ENCODE data around the gene OOSP4B.
"Not testable (repeated sequence)": the region's sequence is repeated elsewhere in the genome, so short reads cannot be mapped to it uniquely, and the experiment has no call there.

The OOSP4B gene

DNA sequence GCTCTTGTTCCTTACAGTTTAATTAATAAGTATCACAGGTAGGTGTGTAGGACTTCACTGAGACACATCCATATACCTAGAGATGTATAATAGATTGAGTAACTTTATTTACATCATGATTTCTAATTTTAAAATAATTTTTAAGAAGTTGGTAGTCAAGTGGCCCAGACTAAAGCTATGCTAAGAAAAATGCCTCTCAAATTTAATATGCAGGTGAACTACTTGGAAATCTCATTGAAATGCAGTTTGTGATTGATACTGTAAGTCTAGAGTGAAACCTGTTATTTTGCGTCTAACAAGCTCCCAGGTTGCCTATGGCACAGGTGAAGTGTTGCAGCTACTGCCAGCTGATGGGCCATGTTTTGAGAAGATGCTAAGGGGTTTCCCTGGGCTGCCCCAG lies at the start of gene OOSP4B:
Gene OOSP4B (plus strand): TSS at position 301 of the 400 bp plus-strand sequence.
- no peak for DNase-seq (ENCODE audit: low read depth)

GRCh38 chr11:59967677-59968394 lies 49.1 kb upstream of the OOSP4B start:
- no peak for DNase-seq (ENCODE audit: low read depth)

DNA sequence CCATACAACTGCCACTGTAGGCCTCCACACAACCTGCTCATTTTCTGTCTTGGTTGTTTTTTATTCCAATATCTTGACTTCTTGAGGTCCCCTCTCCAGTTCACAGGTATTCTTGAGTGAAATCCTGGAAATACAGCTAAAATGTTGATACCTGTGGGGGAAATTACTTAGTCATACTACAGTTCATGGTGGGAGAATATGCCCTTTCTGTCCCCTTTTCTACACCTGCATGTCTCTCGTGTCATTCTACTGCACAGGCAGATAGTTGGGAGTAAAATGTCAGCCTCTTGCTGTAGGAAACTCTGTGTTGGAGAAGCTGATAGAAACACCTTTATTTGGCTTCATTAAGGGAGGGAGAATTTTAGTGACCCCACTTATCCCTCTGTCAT lies 48.6 kb upstream of the OOSP4B start:
- no peak for DNase-seq (ENCODE audit: low read depth)

DNA sequence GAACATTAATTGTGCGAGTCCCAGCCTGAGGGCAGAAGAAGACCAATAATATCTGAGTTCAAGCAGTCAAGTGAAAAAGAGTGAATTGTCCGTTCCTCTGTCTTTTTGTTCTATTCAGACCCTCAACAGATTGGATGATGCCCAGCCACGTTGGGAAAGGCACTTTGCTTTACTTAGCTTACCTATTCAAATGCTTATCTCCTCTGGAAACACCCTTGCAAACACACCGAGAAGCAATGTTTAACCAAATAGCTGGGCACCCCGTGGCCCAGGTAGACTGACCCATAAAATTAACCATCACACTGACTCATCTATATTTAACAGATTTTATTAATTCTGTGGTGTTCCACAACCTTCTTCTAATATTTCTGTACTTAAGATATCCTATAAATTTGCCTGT lies 43.9 kb upstream of the OOSP4B start:
- no peak for DNase-seq (ENCODE audit: low read depth)

- DNase-seq (ENCODE audit: low read depth): no peak
These were observed 35.7 kb upstream of the OOSP4B start for GRCh38 chr11:59981106-59981770.

- DNase-seq (ENCODE audit: low read depth): not testable (repeated sequence)
These were observed 34.9 kb upstream of the OOSP4B start for GRCh38 chr11:59982037-59982436.

- no peak for DNase-seq (ENCODE audit: low read depth)
These were observed 33.8 kb upstream of the OOSP4B start for GRCh38 chr11:59983212-59983611.

GRCh38 chr11:59984368-59984767 lies 32.6 kb upstream of the OOSP4B start:
- DNase-seq (ENCODE audit: low read depth): no peak

GRCh38 chr11:59990421-59990820 lies 26.6 kb upstream of the OOSP4B start:
- DNase-seq (ENCODE audit: low read depth): no peak

GRCh38 chr11:59992425-59992824 lies 24.6 kb upstream of the OOSP4B start:
- no peak for DNase-seq (ENCODE audit: low read depth)

DNA sequence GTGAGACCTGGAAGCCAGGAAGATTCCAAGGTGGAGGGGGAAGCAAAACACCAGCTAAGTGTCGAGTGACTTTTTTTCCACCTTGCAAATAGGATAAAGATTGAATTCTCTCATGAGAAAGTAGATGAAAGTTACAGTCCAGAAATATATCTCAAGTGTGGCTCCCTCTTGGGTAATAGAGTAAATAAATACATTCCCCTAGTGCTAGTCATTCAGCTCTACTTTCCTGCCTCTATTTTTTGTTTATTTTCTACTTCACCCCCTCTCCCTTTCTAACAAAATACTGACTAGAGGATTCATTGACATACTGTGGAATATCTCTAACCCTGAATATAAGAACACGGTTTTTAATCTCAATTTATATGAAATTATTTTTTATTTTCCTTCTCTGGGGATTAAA lies 19.2 kb upstream of the OOSP4B start:
- DNase-seq (ENCODE audit: low read depth): no peak

GRCh38 chr11:59999691-60000090 lies 17.3 kb upstream of the OOSP4B start:
- DNase-seq (ENCODE audit: low read depth): no peak

DNA sequence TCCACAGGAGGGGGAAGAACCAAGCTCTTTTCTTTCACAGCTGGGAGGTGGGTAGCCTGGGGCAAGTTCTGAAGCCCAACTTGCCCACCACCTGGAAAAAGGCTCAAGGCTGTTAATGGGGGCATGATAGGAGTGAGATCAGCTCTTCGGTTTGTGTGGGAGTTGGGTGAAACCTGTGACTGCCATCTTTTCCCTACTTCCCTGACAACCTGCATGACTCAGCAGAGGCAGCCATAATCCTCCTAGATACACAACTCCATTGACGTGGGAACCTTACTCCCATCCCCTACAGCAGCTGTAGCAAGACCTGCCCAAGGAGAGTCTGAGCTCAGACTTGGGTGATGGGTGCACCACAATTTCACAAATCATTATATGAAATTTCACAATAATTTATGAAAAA lies 13.3 kb upstream of the OOSP4B start:
- no peak for DNase-seq (ENCODE audit: low read depth)

- DNase-seq (ENCODE audit: low read depth): no peak
These were observed 11.6 kb upstream of the OOSP4B start for GRCh38 chr11:60005360-60005759.

GRCh38 chr11:60018058-60018457 lies 1.1 kb downstream of the OOSP4B start:
- no peak for DNase-seq (ENCODE audit: low read depth)

DNA sequence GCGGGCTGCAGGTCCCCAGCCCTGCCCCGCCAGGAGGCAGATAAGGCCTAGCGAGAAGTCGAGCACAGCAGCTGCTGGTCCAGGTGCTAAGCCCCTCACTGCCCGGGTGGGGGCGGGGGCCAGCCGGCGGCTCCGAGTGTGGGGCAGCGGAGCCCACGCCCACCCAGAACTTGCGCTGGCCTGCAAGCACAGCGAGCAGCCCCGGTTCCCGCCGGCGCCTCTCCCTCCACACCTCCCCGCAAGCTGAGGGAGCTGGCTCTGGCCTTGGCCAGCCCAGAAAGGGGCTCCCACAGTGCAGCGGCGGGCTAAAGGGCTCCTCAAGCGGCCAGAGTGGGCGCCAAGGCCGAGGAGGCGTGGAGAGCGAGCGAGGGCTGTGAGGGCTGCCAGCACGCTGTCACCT lies 3.4 kb downstream of the OOSP4B start:
- DNase-seq (ENCODE audit: low read depth): not testable (repeated sequence)

DNA sequence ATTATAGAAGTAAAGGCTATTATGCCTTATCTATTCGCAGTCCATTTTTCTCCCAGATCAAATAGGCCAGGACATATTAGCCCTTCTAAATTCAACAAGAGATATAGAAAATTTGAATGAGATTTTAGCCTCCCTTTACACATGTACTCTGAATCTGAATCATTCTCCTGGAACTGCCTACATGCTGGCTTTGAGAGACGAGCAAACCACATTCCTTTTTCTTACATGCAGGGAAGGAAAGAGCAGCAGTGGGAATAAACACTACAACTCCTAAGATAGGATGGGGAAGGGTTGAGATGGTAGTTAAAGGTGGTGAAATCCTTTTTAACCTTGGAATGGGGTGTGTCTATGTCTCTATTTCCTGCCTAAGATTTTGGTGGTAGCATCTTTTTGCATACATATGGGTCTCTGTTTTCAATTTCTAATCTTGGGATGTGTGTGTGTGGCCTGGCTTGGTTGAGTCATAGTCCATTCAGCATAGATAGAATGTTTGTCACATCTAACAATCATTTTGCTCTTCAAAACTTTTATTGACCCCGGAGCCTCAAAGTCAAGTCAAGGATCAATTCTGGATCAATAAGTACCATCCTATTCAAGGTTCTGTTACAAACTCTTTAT lies 12.1 kb downstream of the OOSP4B start:
- no peak for DNase-seq (ENCODE audit: low read depth)

- DNase-seq (ENCODE audit: low read depth): no peak
These were observed 23.1 kb downstream of the OOSP4B start, which contains the start of gene OOSP2 for GRCh38 chr11:60040109-60040508. OOSP2 (plus strand) TSS chr11:60040409; CDS start chr11:60040460, 51 bp downstream.

- DNase-seq (ENCODE audit: low read depth): not testable (repeated sequence)
These were observed 33.4 kb downstream of the OOSP4B start for GRCh38 chr11:60050422-60050821.

DNA sequence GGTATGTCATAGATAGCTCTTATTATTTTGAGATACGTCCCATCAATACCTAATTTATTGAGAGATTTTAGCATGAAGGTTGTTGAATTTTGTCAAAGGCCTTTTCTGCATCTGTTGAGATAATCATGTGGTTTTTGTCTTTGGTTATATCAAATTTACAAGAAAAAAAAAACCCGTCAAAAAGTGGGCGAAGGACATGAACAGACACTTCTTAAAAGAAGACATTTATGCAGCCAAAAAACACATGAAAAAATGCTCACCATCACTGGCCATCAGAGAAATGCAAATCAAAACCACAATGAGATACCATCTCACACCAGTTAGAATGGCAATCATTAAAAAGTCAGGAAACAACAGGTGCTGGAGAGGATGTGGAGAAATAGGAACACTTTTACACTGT lies 33.9 kb downstream of the OOSP4B start:
- not testable (repeated sequence) for DNase-seq (ENCODE audit: low read depth)

DNA sequence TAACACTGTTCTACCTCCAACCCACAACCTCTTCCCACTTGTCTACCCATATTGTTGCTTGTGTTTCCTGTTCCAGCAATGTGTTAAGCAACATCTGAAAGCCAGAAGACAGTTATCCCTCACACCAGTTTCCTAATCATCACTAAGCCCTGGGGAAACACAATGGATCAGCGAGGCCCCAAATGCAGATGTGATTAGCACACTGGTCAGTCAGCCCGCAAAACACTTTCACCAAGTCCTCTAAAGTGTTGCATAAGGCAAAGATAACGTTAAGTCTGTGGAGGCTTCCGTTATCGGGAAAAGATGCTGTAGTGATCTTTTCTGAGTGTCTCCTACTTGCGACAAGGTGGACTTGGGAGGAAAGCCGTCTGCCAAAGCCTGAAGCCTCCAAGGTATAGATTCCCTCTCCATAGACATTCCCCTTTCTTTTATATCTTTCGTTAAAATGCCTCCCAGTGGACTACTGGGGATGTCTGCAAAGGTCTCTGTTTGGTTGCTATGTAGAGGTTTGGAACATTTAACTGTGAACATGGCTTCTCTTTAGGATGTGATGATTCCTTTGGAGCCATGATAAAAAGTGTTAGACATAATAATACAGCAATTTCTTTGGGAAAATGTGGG lies 39.5 kb downstream of the OOSP4B start, which contains the start of gene MS4A3:
Gene MS4A3 (plus strand): TSS at position 317 of the 621 bp plus-strand sequence. CDS start 4,496 bp downstream, outside the sequence.
- DNase-seq (ENCODE audit: low read depth): no peak

DNA sequence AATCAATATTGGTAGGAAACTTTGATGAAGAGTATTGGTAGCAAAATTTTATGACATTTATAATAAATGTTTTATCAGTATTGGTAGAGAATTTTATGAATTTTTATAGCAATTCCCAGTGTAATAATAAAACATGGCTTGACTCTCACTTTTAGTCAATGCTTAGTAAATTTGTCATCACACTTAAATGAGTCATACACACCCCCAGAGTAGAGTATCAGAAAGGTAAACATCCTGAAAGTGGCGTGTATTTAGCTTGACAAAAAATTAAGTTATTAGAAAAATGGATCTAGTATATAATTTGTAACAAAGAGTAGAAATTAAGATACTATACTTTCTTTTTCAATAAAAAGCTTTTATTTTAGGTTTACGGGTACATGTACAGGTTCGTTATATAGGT lies 42.1 kb downstream of the OOSP4B start:
- DNase-seq (ENCODE audit: low read depth): no peak
